Panc1 (cell line): ENCODE data around the gene CAST. TPM values are rescaled to one million over a fixed set of nuclear protein-coding genes. Genes with fewer than 3 reads are reported as not detected.

Experiments used
- ATAC-seq: fragments of 200-7000 bp; cut with Tn5 transposase; 2 replicates; pipeline ENCODE4 v1.9.1; 2020; ENCODE audit warnings: mild to moderate bottlenecking, moderate library complexity
- BruUV-seq: library from RNA; stranded (reverse); fragments of 400-500 nt; replicated peaks from 2 replicates; lab custom pipeline; 2021; lab: Mats Ljungman, UMichigan
- CTCF ChIA-PET: fragments of 300-600 bp; sonication (Branson Sonifier 250); formaldehyde crosslinking; loops from one replicate; lab custom pipeline; 2022; ENCODE audit warnings: antibody characterized with exemption; lab: Charles Lee
- POLR2A ChIA-PET: fragments of 300-600 bp; sonication (Branson Sonifier 250); formaldehyde crosslinking; loops from one replicate; lab custom pipeline; 2022; ENCODE audit warnings: antibody characterized with exemption; lab: Charles Lee
- DNase-seq: peaks from one replicate; pipeline ENCODE4 v3.0.0-alpha.2; 2010; ENCODE audit warnings: low read depth, low spot score
- H3K27ac ChIP-seq: 2 replicates; pipeline ENCODE4 v1.5.1; 2011; ENCODE audit warnings: mild to moderate bottlenecking, low read length, inconsistent platforms
- H3K27me3 ChIP-seq: fragments of 200-500 bp; sonication (Bioruptor generic); 2 replicates; pipeline ENCODE4 v1.6.0; 2014; ENCODE audit warnings: low read length, inconsistent platforms; ENCODE audit not compliant: control insufficient read depth, insufficient read depth
- H3K36me3 ChIP-seq: fragments of 200-500 bp; sonication (Bioruptor generic); 2 replicates; pipeline ENCODE4 v1.5.1; 2014; ENCODE audit warnings: inconsistent platforms, mild to moderate bottlenecking, low read length, moderate library complexity; ENCODE audit not compliant: control insufficient read depth, insufficient read depth
- H3K4me1 ChIP-seq: 2 replicates; pipeline ENCODE4 v1.5.1; 2011; ENCODE audit warnings: inconsistent platforms, mild to moderate bottlenecking, low read length, moderate library complexity; ENCODE audit not compliant: control insufficient read depth, insufficient read depth
- H3K4me3 ChIP-seq, 2 experiments: 2 replicates each; pipeline ENCODE4 v1.5.1; 2011 to 2012; ENCODE audit warnings: low read depth in 2 of 2, low read length in 2 of 2, mild to moderate bottlenecking in 2 of 2, inconsistent platforms in 1 of 2, moderate library complexity in 1 of 2
- H3K9me3 ChIP-seq: fragments of 200-500 bp; sonication (Bioruptor generic); 2 replicates; pipeline ENCODE4 v1.5.1; 2014; ENCODE audit warnings: low read depth, mild to moderate bottlenecking, inconsistent platforms, low read length, moderate library complexity; ENCODE audit not compliant: control insufficient read depth, insufficient read depth
- CTCF ChIP-seq: fragments of 450-650 bp; IDR thresholded peaks from 2 replicates; pipeline ENCODE4 v1.5.1; 2017; ENCODE audit warnings: mild to moderate bottlenecking
- POLR2AphosphoS5 ChIP-seq: IDR thresholded peaks from 2 replicates; pipeline ENCODE4 v1.6.1; 2012; ENCODE audit warnings: mild to moderate bottlenecking, low read depth, low read length, moderate library complexity
- SIN3A ChIP-seq: IDR thresholded peaks from 2 replicates; pipeline ENCODE4 v1.6.1; 2012; ENCODE audit warnings: low read depth, mild to moderate bottlenecking, low read length, moderate library complexity, borderline replicate concordance; ENCODE audit not compliant: insufficient read depth
- TCF7L2 ChIP-seq: IDR thresholded peaks from 2 replicates; pipeline ENCODE4 v1.6.1; 2011; ENCODE audit warnings: mild to moderate bottlenecking, low read depth, low read length, inconsistent platforms
- in situ Hi-C: cut with HindIII; loops from 2 replicates; pipeline ENCODE4 v1.10.0; 2016; ENCODE audit warnings: low sequenced_read_pairs, low pct_unique_long_range_greater_than_20kb
- intact Hi-C: fragments of 100-400 bp; cut with micrococcal nuclease; formaldehyde crosslinking; loops from one replicate; pipeline ENCODE4 v1.10.0; 2022; ENCODE audit not compliant: unreplicated experiment
- total RNA-seq: library from RNA; stranded (reverse); gene quantifications from one replicate; pipeline ENCODE4 v1.2.1, GENCODE V29; 2021; ENCODE audit not compliant: unreplicated experiment
- TF ChIP-seq, protein P1 (sequence below), 2 experiments: IDR thresholded peaks; 2 replicates each; pipeline ENCODE4 v1.6.1; 2011 to 2012; ENCODE audit warnings: low read depth in 2 of 2, control low read depth in 1 of 2, low read length in 1 of 2, mild to moderate bottlenecking in 1 of 2, moderate library complexity in 1 of 2; ENCODE audit not compliant: insufficient read depth in 1 of 2

CAST gene
- total RNA-seq, 1 experiment from 2014 or later: 212 TPM

- Histone ChIP-seq H3K9me3 (no peaks in the 10 kb centered on the region), H3K36me3 (no peaks in the 10 kb centered on the region), H3K27me3 (no peaks in the 10 kb centered on the region; the same call in 1 of the 2 replicates), H3K4me3 (no peak overlapping the region), H3K4me1 (peaks cover 7% of the 10 kb centered on the region; the same call in 1 of the 2 replicates), H3K27ac (no peak overlapping the region)
- in situ Hi-C loops (no loop called here), intact Hi-C loops (no loop called here)
- ATAC-seq (no peak; the same call in 1 of the 2 replicates), DNase-seq (peak; percentile 80)
- ChIA-PET CTCF (no interaction called here), POLR2A (no interaction called here)
- TF ChIP-seq, protein P1, sequence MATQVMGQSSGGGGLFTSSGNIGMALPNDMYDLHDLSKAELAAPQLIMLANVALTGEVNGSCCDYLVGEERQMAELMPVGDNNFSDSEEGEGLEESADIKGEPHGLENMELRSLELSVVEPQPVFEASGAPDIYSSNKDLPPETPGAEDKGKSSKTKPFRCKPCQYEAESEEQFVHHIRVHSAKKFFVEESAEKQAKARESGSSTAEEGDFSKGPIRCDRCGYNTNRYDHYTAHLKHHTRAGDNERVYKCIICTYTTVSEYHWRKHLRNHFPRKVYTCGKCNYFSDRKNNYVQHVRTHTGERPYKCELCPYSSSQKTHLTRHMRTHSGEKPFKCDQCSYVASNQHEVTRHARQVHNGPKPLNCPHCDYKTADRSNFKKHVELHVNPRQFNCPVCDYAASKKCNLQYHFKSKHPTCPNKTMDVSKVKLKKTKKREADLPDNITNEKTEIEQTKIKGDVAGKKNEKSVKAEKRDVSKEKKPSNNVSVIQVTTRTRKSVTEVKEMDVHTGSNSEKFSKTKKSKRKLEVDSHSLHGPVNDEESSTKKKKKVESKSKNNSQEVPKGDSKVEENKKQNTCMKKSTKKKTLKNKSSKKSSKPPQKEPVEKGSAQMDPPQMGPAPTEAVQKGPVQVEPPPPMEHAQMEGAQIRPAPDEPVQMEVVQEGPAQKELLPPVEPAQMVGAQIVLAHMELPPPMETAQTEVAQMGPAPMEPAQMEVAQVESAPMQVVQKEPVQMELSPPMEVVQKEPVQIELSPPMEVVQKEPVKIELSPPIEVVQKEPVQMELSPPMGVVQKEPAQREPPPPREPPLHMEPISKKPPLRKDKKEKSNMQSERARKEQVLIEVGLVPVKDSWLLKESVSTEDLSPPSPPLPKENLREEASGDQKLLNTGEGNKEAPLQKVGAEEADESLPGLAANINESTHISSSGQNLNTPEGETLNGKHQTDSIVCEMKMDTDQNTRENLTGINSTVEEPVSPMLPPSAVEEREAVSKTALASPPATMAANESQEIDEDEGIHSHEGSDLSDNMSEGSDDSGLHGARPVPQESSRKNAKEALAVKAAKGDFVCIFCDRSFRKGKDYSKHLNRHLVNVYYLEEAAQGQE (IDR thresholded peaks at IDR 0.05; ENCODE audit: insufficient read depth in 1 of 2, low read depth in 2 of 2, low read length in 1 of 2): no peak
- no peak for TF ChIP-seq POLR2AphosphoS5
- no TSS peak for BruUV-seq
Measured at GRCh38 chr5:96657068-96657467, 5.1 kb upstream of the CAST start.

GRCh38 chr5:96658272-96658671 lies 3.9 kb upstream of the CAST start:
- in situ Hi-C loops: no loop called here
- ChIA-PET POLR2A (no interaction called here), CTCF (no interaction called here)
- no peaks in the 10 kb centered on the region; the same call in 1 of the 2 replicates for H3K36me3 ChIP-seq
- no peaks in the 10 kb centered on the region for H3K9me3 ChIP-seq
- no peak overlapping the region for H3K27ac ChIP-seq
- TF ChIP-seq POLR2AphosphoS5: no peak
- TF ChIP-seq CTCF: no peak
- TF ChIP-seq SIN3A: no peak
- TF ChIP-seq TCF7L2: no peak
- TF ChIP-seq, protein P1 (IDR thresholded peaks at IDR 0.05; ENCODE audit: insufficient read depth in 1 of 2, low read depth in 2 of 2, low read length in 1 of 2): no peak
- BruUV-seq: no TSS peak
- no peak for ATAC-seq
- no peaks in the 10 kb centered on the region; the same call in 1 of the 2 replicates for H3K27me3 ChIP-seq
- DNase-seq: no peak
- H3K4me1 ChIP-seq: peaks cover 7% of the 10 kb centered on the region; the same call in 1 of the 2 replicates
- no peak overlapping the region for H3K4me3 ChIP-seq
- intact Hi-C loops: no loop called here
